HepG2 (cell line): ENCODE data around the gene CDT1. TPM values are rescaled to one million over a fixed set of nuclear protein-coding genes. Genes with fewer than 3 reads are reported as not detected.

Experiments
- ATF2 ChIP-seq: sonication (generic); formaldehyde crosslinking; IDR thresholded peaks from 2 replicates; pipeline ENCODE4 v1.4.0; 2020; ENCODE audit warnings: missing genetic modification reagents
- CEBPG ChIP-seq: IDR thresholded peaks from 2 replicates; pipeline ENCODE4 v1.6.1; 2016
- DZIP1 ChIP-seq: sonication (generic); formaldehyde crosslinking; IDR thresholded peaks from 2 replicates; pipeline ENCODE4 v1.5.0; 2020; ENCODE audit warnings: mild to moderate bottlenecking, missing genetic modification reagents
- FOXO4 ChIP-seq: sonication (generic); formaldehyde crosslinking; conservative IDR thresholded peaks from 2 replicates; pipeline ENCODE4 v1.8.1; 2023; ENCODE audit warnings: missing genetic modification reagents
- HNRNPL ChIP-seq: fragments of 200-400 bp; formaldehyde crosslinking; IDR thresholded peaks from 2 replicates; pipeline ENCODE4 v1.6.1; 2017; ENCODE audit warnings: mild to moderate bottlenecking, low read depth, low read length
- MED1 ChIP-seq: sonication (generic); formaldehyde crosslinking; IDR thresholded peaks from 2 replicates; pipeline ENCODE4 v1.4.0; 2020; ENCODE audit warnings: missing genetic modification reagents
- NFIB ChIP-seq: sonication (generic); formaldehyde crosslinking; IDR thresholded peaks from 2 replicates; pipeline ENCODE4 v1.9.0; 2021; ENCODE audit warnings: missing genetic modification reagents, mild to moderate bottlenecking, borderline replicate concordance
- NRL ChIP-seq: sonication (generic); formaldehyde crosslinking; IDR thresholded peaks from 2 replicates; pipeline ENCODE4 v1.5.0; 2020; ENCODE audit warnings: missing genetic modification reagents, mild to moderate bottlenecking, moderate library complexity, borderline replicate concordance
- RXRA ChIP-seq: sonication (generic); formaldehyde crosslinking; IDR thresholded peaks from 2 replicates; pipeline ENCODE4 v1.5.1; 2020; ENCODE audit warnings: missing genetic modification reagents
- SP1 ChIP-seq, 2 experiments: fragments of 450-650 bp in 1 of 2; sonication (generic) in 1 of 2; formaldehyde crosslinking in 1 of 2; IDR thresholded peaks; 2 replicates each; pipeline versions ENCODE4 v1.4.0 to v1.6.1; 2016 to 2020; ENCODE audit warnings: missing genetic modification reagents in 1 of 2
- TFAP4 ChIP-seq: sonication (generic); IDR thresholded peaks from 2 replicates; pipeline ENCODE4 v1.6.1; 2016; ENCODE audit warnings: low read depth, borderline replicate concordance
- TSC22D2 ChIP-seq: sonication (generic); formaldehyde crosslinking; IDR thresholded peaks from 2 replicates; pipeline ENCODE4 v1.5.1; 2020; ENCODE audit warnings: missing genetic modification reagents, mild to moderate bottlenecking, borderline replicate concordance
- ZBTB2 ChIP-seq: sonication (generic); formaldehyde crosslinking; IDR thresholded peaks from 2 replicates; pipeline ENCODE4 v1.8.0; 2022; ENCODE audit warnings: low read depth, missing genetic modification reagents
- ZNF292 ChIP-seq: sonication (generic); formaldehyde crosslinking; IDR thresholded peaks from 2 replicates; pipeline ENCODE4 v1.8.1; 2022; ENCODE audit warnings: mild to moderate bottlenecking, low read depth, missing genetic modification reagents, borderline replicate concordance
- ZNF607 ChIP-seq: sonication (generic); formaldehyde crosslinking; IDR thresholded peaks from 2 replicates; pipeline ENCODE4 v1.5.1; 2020; ENCODE audit warnings: missing genetic modification reagents, mild to moderate bottlenecking, borderline replicate concordance
- ZNF7 ChIP-seq: IDR thresholded peaks from 2 replicates; pipeline ENCODE4 v1.6.1; 2016; ENCODE audit warnings: missing biosample characterization, missing genetic modification reagents
- ZNF710 ChIP-seq: sonication (generic); formaldehyde crosslinking; IDR thresholded peaks from 2 replicates; pipeline ENCODE4 v1.5.0; 2020; ENCODE audit warnings: mild to moderate bottlenecking, missing genetic modification reagents, borderline replicate concordance
- polyA plus RNA-seq, 8 experiments: library from polyadenylated mRNA; depleted of rRNA in 3 of 8; stranded (reverse) in 7 of 8; unstranded in 1 of 8; fragments of >200 nt; fragmentation: Illumina TruSeq in 4 of 8; extraction: Trizol in 4 of 8; gene quantifications; 2 replicates each; pipeline versions ENCODE4 v1.2.1 to v1.2.3, GENCODE V29; 2011 to 2016; ENCODE audit warnings: low read depth in 4 of 8, missing spikeins in 1 of 8, mixed read lengths in 1 of 8; ENCODE audit not compliant: insufficient read depth in 1 of 8
- total RNA-seq, 5 experiments: library from RNA; depleted of rRNA; stranded (reverse); fragments of >200 nt; fragmentation: Illumina TruSeq; extraction: Trizol; gene quantifications; 2 replicates each; pipeline ENCODE4 v1.2.3, GENCODE V29; 2016; ENCODE audit warnings: low read depth in 1 of 5

The CDT1 gene
- total and polyA plus RNA-seq, 2 of the 13 experiments (the other 11 are each of a cell fraction or from before 2014, with no cell fraction given) = 23.1 to 23.8 TPM

- TF ChIP-seq ZNF710 (CRISPR knock-in tag) (peak; percentile 47; the same call in 1 of the 2 replicates), DZIP1 (0 out of 2 replicates have a peak, but pooled peaks have one; percentile 84), CEBPG (peak; percentile 34; the same call in 1 of the 2 replicates), ZNF292 (CRISPR knock-in tag) (no peak), TFAP4 (peak; percentile 60; the same call in 1 of the 2 replicates), SP1 (IDR thresholded peaks at IDR 0.05) (no peak), SP1 (CRISPR knock-in tag; IDR thresholded peaks at IDR 0.05) (peak; percentile 48; the same call in 1 of the 2 replicates), NFIB (CRISPR knock-in tag) (0 out of 2 replicates have a peak, but pooled peaks have one; percentile 7), NRL (CRISPR knock-in tag) (0 out of 2 replicates have a peak, but pooled peaks have one; percentile 18), FOXO4 (CRISPR knock-in tag) (0 out of 2 replicates have a peak, but pooled peaks have one; percentile 49), TSC22D2 (CRISPR knock-in tag) (peak; percentile 24; the same call in 1 of the 2 replicates), ZBTB2 (CRISPR knock-in tag) (no peak), ZNF7 (no peak), MED1 (CRISPR knock-in tag) (0 out of 2 replicates have a peak, but pooled peaks have one; percentile 22), RXRA (peak; percentile 61; the same call in 1 of the 2 replicates), HNRNPL (peak; percentile 65), ATF2 (CRISPR knock-in tag) (0 out of 2 replicates have a peak, but pooled peaks have one; percentile 30), ZNF607 (no peak)
Measured at GRCh38 chr16:88770461-88771293, 32.9 kb upstream of the CDT1 start (continued).
